M059J (cell line): ENCODE data around the gene IL1A. TPM values are rescaled to one million over a fixed set of nuclear protein-coding genes. Genes with fewer than 3 reads are reported as not detected.

Experiments used
- DNase-seq: peaks from one replicate; pipeline ENCODE4 v3.0.0-alpha.2; 2012; ENCODE audit warnings: low read depth
- total RNA-seq: library from RNA; depleted of rRNA; stranded (reverse); fragments of >200 nt; shearing (Covaris generic); gene quantifications from 2 replicates; pipeline ENCODE4 v1.2.3, GENCODE V29; 2014

The IL1A gene
- total RNA-seq, 1 experiment from 2014 or later, result 0.54 TPM

DNA sequence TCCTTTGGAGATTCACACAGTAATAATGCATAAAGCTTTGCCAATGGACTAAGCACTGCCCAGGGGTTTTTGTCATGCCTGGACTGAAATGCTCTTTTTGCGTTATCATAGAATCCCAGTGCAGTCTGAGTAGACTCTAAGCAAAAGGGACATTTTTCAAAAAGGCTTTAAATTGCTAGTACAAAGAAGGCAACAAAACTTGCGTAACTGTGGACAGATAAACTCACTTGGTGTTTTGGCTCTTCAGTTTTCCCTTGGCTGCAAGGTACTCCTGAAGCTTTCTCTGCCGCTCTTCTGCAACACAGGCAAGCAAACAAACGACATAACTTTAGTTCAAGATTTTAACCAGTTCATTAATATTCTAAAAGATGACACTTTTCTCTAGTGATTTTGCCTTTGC lies 22.0 kb downstream of the IL1A start:
- DNase-seq, result no peak

DNA sequence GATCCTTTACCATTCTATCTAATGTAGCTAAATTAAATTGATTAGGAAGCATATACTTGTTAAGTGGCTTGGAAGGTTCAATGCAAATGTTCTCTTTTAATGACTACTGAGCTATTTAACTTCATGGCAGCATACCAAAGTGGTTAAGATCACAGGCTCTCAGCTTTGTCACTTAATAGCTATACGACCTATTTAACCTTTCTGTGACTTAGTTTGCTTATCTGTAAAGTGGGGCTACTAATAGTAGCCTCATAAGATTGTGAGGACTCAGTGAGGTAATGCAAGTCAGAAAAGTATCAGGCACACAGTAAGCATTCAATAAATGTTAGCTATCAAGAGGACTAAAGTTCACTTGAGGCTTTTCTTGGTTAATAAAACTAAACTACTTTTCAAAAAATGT lies 24.1 kb downstream of the IL1A start:
- DNase-seq, result no peak

DNA sequence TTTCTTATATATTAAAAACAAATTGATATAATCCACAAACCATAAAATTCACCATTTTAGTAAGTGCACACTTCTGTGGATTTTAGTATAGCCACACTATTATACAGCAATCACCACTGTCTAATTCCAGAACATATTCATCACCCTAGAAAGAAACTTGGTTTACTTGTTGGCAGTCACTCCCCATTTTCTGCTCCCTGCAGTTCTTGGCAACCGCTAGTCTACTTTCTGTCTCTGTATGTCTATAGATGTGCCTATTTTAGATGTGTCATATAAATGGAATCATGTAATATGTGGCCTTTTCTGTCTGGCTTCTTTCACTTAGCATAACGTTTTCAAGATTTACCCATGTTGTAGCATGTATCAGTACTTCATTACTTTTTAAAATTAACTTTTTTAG lies 25.6 kb downstream of the IL1A start:
- no peak for DNase-seq

DNA sequence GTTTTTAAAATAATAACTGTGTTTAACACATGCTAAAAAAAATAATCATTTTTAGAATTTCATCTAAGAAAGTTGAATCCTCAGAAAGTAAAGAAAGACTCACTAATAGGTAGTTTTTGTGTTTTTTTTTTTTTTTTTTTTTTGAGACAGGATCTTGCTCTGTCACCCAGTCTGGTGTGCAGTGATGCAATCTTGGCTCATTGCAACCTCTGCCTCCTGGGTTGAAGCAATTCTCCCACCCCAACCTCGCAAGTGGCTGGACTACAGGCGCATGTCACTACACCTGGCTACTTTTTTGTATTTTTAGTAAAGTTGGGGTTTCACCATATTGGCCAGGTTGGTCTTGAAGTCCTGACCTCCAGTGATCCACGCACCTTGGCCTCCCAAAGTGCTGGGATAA lies 27.0 kb downstream of the IL1A start:
- no peak for DNase-seq

- no peak for DNase-seq
Measured at GRCh38 chr2:112756207-112756606, 28.1 kb downstream of the IL1A start.

DNA sequence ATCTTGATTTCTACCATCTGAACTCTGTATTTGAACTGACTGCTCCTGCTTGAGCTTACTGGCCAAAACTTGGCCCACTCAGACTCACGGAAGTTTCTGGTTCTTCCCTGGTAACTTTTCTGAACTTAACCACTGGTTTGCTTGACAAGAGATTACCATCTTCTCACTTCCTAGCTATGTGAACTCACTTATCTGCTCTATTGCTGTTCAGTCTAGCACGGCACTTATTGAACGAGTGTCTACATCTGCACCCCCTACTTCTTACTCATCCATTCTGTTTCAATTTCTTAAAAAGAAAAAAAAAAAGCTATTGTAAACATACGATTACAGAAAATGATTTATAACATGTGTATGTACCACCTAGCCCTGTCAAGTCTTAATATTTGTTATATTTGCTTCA lies 28.8 kb downstream of the IL1A start:
- no peak for DNase-seq

GRCh38 chr2:112754564-112754963 lies 29.7 kb downstream of the IL1A start:
- DNase-seq, result no peak

- DNase-seq, result no peak
Measured at GRCh38 chr2:112752667-112753066, 31.6 kb downstream of the IL1A start.

DNA sequence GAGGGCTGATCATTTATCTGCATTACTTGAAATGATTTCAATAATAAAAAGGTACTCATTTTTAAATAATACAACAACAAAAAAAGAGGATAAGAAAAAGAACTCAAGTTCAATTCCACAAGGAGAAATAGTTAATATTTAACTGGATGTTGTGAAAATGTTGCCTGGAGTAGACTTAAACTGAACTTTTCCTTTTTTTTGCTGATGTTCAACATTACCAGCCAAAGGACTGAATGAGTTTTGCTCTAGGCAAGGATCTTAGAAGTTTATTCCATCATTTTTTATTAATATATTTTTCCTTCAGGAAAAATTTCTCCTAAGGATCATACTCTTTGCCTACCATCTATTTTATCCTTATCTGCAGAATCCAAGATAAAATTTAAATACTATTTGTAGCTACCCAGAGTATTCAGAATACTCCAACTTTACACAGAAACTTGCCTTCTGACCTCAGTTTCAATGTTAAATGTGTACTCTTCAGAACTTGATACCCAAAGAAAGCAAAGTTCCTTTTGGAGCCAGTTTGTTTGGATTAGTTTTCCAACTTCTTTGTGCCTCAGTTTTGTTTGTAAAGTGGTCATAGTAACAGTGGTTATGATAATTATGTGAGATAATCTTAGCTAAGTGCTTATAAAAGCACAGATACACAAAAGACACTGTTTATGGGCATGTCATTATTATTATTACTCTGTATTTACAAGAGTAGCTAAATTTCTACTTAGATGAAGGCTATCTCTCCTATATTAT lies 32.7 kb downstream of the IL1A start:
- DNase-seq, result peak; percentile 54

GRCh38 chr2:112750560-112750843 lies 33.8 kb downstream of the IL1A start:
- DNase-seq, result peak; percentile 48

DNA sequence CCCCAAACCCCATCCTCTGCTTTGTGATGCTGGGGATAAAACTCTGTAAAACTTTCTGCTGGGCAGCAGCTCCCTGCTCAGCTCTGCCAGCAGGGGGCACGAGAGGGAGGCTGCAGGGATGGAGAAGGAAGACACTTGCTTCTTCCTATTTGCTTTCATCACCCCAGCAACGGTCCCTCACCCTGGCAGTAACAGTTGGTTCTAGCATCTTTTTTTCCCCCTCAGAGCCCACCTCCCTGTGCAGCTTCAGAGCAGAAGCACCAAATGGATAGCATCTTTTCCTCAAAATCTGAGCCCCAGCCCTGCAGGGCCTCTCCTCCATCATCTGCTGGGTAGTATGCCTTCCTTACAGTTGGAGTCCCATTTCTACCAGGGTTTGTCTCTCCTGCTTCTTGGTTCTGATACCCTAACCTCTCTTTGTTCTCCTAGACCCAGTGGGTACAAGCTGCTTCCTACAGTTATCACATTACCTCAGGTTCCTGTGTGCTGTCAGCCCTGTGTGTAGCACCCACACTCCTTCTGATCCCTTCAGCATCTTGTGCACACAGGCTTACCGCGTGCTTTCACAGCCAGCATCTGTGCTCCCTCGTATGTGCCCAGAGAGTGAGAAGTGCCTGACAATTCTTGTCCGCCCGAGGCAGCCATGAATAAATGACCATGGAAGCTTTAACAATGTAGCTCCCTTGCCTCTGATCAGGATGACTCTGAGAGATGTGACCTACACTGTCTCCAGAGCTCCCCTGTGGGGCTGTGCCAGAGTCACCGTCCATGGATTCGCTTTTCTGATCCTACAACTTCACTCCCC lies 34.3 kb downstream of the IL1A start:
- DNase-seq, result peak; percentile 72

DNA sequence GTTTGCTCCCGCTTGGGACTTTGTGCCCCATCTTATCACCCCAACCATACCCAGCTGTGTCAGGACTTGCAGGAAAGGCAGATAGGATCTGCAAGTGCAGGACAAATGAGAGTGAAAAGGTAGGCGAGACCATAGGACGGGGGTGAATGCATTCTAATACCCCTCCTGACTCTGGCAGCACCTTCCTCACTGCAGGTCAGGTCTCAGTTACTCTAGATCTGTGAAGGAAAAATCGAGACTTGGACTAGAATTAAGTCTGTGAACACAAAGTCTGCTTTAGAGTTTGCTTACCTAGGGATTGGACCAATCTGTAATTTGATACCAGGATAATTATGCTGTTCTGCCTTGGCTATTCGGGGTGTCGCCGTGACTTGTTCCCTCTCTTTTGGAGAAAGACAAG lies 43.8 kb downstream of the IL1A start:
- DNase-seq, result no peak

DNA sequence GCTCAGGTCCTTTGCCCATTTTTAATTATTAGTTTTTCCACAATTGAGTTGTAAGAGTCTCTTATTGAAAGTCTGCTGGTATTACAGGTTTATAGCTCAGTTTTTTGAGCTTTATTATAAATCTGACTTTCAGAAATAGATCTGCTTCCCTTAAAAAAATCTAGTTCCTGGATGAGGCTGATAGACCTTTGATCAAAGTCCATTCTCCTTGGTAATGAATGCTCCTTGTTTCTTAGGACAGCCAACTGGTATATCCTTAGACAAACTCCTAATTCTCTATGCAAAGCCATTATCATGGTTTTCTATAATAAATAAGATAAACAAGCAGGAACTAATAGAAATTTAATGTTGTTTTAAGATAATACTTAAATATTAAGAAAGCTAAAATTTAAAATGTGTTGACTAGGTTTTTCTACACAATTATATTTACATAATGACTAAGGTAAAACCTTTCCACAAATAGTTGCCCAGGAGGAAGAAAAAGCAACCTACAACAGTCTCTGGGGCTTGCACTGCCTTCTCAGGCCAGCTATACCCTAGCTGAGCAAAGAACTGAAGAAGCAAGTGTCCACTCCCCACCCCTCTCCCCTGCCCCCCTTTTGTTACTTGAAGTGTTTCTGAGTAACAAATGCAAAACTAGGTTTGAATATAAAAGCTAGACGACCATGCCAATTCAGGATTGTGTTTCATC lies 46.6 kb downstream of the IL1A start:
- no peak for DNase-seq

DNA sequence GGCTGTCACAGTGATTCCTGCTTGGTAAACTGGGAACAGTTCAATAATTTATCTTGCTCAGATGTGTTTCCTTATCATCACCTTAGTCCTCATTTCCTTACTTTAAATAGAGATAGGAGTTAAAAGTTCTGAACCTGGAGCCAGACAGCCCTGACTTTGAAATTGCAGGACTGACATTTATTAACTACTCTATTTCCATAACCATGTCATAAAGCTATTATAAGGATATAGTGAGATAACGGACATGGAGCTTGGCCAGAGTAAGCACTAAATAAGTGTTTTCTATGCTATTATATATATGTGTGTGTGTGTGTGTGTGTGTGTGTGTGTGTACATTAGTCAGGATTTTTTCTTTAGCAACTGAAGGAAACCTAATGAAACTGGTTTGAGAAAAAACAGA lies 50.4 kb downstream of the IL1A start:
- DNase-seq, result no peak

GRCh38 chr2:112733456-112733855 lies 50.8 kb downstream of the IL1A start:
- no peak for DNase-seq

DNA sequence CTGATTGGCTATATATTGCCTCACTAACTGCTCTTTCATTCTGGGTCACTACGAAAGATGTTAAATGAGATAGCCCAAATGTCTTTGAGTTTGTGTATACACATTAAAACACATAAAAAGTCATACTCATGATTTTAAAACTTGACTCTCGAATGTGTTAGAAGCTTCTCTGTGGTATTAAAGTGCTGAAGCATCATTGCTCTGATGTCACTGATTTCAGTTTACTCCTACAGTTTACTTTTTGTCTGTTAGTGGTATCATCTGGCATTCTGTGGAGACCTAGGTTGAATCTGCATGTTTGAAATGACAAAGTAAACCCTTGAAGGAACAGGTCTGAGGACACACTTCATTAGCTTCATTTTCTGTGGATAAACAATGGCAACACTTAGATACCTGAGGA lies 52.8 kb downstream of the IL1A start:
- DNase-seq, result no peak

GRCh38 chr2:112730791-112731190 lies 53.5 kb downstream of the IL1A start:
- peak; percentile 33 for DNase-seq

DNA sequence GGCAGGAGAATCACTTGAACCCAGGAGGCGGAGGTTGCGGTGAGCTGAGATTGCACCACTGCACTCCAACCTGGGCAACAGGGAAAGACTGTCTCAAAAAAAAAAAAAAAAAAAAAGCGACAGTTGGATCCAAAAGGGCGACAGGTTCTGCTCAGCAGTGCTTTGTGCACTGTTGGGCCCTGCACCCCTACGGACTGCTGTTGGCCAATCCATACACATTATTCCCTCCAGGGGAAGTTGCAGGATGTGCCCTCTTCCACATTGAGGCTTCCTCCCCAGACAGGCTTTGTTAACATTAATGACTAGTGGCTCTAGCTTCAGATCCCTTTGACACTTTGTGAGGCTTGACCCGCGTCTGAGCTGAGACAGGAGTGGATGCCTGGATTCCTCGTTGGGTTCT lies 54.1 kb downstream of the IL1A start:
- DNase-seq, result no peak

GRCh38 chr2:112728378-112729175 lies 55.7 kb downstream of the IL1A start:
- DNase-seq, result no peak

- no peak for DNase-seq
Measured at GRCh38 chr2:112728029-112728362, 56.3 kb downstream of the IL1A start.

- DNase-seq, result no peak
Measured at GRCh38 chr2:112727276-112728028, 56.8 kb downstream of the IL1A start.
